ENCODE data around the gene QSOX2.

- TF ChIP-seq POLR2AphosphoS5 (IDR thresholded peaks at IDR 0.05) (no peak), CTCF (IDR thresholded peaks at IDR 0.05) (no peak), POLR2A (IDR thresholded peaks at IDR 0.05) (no peak)
Observed at GRCh38 chr9:136274786-136275654, 29.4 kb upstream of the QSOX2 start.

Data from stomach (tissue), 4 donors.